Measurements from ENCODE around the gene TYW5. TPM values are rescaled to one million over a fixed set of nuclear protein-coding genes. Genes with fewer than 3 reads are reported as not detected.

Gene TYW5
- total RNA-seq, 3 donors from 2014 or later (not counting 1 experiment from before 2014, with no cell fraction given): 15.9 to 17.4 (median 16.9) TPM

DNA sequence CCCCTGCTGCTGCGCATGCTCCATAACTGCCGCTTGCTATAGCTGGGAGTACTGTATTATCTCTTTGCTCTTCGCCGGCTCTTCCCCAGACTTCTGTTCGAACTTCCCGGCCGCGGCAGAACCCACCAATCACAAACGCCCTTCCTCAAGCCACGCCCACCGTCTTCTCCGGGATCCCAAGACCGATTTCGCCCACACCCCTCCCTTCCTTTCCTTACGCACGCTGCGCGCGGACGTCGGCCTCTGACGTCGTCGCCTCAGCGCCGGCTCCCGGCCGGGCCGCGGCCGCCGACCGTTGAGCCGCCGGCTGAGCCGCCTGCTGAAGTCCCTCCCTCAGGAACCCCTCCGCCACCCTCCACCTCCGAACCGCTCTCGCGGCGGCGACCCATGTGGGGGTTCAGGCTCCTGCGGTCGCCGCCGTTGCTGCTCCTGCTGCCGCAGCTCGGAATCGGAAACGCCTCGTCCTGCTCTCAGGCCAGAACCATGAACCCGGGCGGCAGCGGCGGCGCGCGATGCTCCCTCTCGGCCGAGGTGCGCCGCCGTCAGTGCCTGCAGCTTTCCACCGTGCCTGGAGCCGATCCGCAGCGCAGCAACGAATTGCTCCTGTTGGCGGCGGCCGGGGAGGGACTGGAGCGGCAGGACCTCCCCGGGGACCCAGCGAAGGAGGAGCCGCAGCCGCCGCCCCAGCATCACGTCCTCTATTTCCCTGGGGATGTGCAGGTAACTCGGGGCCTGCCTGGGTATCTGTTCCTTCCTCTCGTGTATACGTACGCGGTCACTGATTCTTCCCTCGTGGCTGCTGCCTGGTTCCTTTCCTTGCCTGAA lies 44.0 kb downstream of the TYW5 start, which contains the start of gene C2orf69:
Gene C2orf69, plus strand, starts transcription at position 242 of the 825 bp plus-strand sequence. Its CDS starts 146 bp downstream, at position 388.
- WGBS (ENCODE audit: insufficient coverage): under 1% methylated on average over 85 of the region's 85 CpGs
- Histone ChIP-seq H3K9me3 (ENCODE audit: control insufficient read depth, insufficient read depth, low read length) (no peaks in the 10 kb centered on the region), H3K36me3 (ENCODE audit: control insufficient read depth, insufficient read depth, low read length) (no peaks in the 10 kb centered on the region), H3K4me1 (ENCODE audit: control insufficient read depth, insufficient read depth, low read length) (peaks cover 13% of the 10 kb centered on the region), H3K27me3 (ENCODE audit: control insufficient read depth, insufficient read depth, low read length) (no peaks in the 10 kb centered on the region), H3K4me3 (ENCODE audit: low read length) (peak within 1 kb of the TSS; percentile 85), H3K27ac (ENCODE audit: low read length) (peak within 1 kb of the TSS; percentile 95)
- TF ChIP-seq, protein P1, sequence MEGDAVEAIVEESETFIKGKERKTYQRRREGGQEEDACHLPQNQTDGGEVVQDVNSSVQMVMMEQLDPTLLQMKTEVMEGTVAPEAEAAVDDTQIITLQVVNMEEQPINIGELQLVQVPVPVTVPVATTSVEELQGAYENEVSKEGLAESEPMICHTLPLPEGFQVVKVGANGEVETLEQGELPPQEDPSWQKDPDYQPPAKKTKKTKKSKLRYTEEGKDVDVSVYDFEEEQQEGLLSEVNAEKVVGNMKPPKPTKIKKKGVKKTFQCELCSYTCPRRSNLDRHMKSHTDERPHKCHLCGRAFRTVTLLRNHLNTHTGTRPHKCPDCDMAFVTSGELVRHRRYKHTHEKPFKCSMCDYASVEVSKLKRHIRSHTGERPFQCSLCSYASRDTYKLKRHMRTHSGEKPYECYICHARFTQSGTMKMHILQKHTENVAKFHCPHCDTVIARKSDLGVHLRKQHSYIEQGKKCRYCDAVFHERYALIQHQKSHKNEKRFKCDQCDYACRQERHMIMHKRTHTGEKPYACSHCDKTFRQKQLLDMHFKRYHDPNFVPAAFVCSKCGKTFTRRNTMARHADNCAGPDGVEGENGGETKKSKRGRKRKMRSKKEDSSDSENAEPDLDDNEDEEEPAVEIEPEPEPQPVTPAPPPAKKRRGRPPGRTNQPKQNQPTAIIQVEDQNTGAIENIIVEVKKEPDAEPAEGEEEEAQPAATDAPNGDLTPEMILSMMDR (IDR thresholded peaks at IDR 0.05): no peak
- peak; percentile 81 to 96 for DNase-seq
- Mint-ChIP-seq H3K9me3 (no peaks in the 10 kb centered on the region), H3K36me3 (no peaks in the 10 kb centered on the region), H3K4me3 (peak within 1 kb of the TSS; percentile 99), H3K27me3 (ENCODE audit: low read depth in 2 of 2) (peaks cover 2 to 7% of the 10 kb centered on the region in 2 donors), H3K4me1 (peaks cover 33 to 37% of the 10 kb centered on the region in 2 donors), H3K27ac (peak within 1 kb of the TSS; percentile 91 to 93)
- peak; percentile 86 to 93 (median 91) for ATAC-seq
- intact Hi-C loops (cut with micrococcal nuclease): no loop called here

DNA sequence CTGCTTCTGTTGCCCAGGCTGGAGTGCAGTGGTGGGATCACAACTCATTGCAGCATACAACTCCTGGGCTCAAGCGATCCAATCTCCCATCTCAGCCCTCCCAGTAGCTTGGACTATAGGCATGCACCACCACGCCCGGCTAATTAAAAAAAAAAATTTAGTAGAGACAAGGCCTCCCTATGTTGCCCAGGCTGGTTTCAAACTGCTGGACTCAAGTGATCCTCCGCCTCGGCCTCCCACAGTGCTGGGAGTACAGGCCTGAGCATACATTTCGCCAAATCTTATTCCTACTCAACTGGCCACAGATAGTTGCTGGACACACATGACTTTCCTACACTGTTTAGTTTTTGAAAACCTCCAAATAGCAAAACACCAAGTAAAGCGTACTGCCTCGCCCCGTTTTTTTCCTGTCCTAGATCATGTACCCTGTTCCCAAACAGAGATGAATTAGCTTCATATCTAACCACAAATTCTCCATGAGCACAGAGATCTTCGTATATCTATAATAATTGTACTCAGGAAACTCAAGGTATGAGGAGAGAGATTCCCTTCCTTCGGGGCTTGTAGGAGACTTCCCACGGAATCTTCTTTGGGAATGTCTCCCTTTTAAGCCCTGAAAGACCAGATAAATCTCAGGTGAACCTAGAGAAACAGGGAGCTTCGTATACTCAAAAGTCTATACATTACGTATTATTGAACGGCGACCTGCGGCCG lies 44.8 kb downstream of the TYW5 start:
- Histone ChIP-seq H3K27ac (ENCODE audit: low read length) (peak overlapping the region; percentile 95), H3K4me3 (ENCODE audit: low read length) (peak overlapping the region; percentile 85), H3K4me1 (ENCODE audit: control insufficient read depth, insufficient read depth, low read length) (peaks cover 13% of the 10 kb centered on the region), H3K9me3 (ENCODE audit: control insufficient read depth, insufficient read depth, low read length) (no peaks in the 10 kb centered on the region), H3K27me3 (ENCODE audit: control insufficient read depth, insufficient read depth, low read length) (no peaks in the 10 kb centered on the region), H3K36me3 (ENCODE audit: control insufficient read depth, insufficient read depth, low read length) (no peaks in the 10 kb centered on the region)
- 41% methylated on average over 17 of the region's 18 CpGs for WGBS (ENCODE audit: insufficient coverage)
- Mint-ChIP-seq H3K4me1 (peaks cover 31 to 33% of the 10 kb centered on the region in 2 donors), H3K27me3 (ENCODE audit: low read depth in 2 of 2) (peaks cover 2 to 7% of the 10 kb centered on the region in 2 donors), H3K27ac (peak overlapping the region; percentile 91 to 93), H3K9me3 (no peaks in the 10 kb centered on the region), H3K36me3 (no peaks in the 10 kb centered on the region), H3K4me3 (peak overlapping the region; percentile 99)
- no peak for ATAC-seq
- intact Hi-C loops (cut with micrococcal nuclease): no loop called here
- DNase-seq: no peak
- TF ChIP-seq, protein P1 (IDR thresholded peaks at IDR 0.05): no peak

DNA sequence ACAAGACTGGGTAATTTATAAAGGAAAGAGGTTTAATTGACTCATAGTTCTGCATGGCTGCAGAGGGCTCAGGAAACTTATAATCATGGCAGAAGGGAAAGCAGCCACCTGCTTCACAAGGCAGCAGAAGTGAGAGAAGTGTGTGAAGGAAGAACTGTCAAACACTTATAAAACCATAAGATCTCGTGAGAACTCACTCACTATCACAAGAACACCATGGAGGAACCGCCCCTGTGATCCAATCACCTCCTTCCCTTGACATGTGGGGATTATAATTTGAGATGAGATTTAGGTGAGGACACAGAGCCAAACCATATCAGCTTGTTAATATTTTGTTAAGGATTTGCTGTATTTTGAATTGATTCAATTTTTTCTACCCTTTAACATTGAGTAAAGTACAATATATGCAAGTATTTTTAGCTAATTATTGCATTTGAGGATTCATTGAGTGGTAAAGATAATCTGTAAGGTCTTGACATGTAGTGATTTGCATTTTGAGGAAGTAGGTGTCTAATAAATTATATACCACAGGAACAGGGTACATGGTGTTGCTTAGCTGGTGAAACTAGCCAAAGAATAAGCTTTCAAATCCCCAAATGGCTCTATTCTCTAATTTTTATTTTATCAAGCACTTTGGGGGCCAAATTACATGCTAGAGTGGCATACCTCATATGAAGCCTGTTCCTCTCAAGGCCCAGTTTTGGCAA lies 48.1 kb downstream of the TYW5 start:
- TF ChIP-seq, protein P1 (IDR thresholded peaks at IDR 0.05): no peak
- Mint-ChIP-seq H3K27ac (no peak overlapping the region), H3K27me3 (ENCODE audit: low read depth in 2 of 2) (peaks cover 7 to 9% of the 10 kb centered on the region in 2 donors), H3K9me3 (no peaks in the 10 kb centered on the region), H3K4me3 (no peak overlapping the region), H3K4me1 (peaks cover 16% of the 10 kb centered on the region in 2 donors), H3K36me3 (no peaks in the 10 kb centered on the region)
- Histone ChIP-seq H3K36me3 (ENCODE audit: control insufficient read depth, insufficient read depth, low read length) (no peaks in the 10 kb centered on the region), H3K4me3 (ENCODE audit: low read length) (no peak overlapping the region), H3K27ac (ENCODE audit: low read length) (no peak overlapping the region), H3K27me3 (ENCODE audit: control insufficient read depth, insufficient read depth, low read length) (no peaks in the 10 kb centered on the region), H3K4me1 (ENCODE audit: control insufficient read depth, insufficient read depth, low read length) (peaks cover 6% of the 10 kb centered on the region), H3K9me3 (ENCODE audit: control insufficient read depth, insufficient read depth, low read length) (no peaks in the 10 kb centered on the region)
- intact Hi-C loops (cut with micrococcal nuclease): no loop called here
- DNase-seq: no peak
- WGBS (ENCODE audit: insufficient coverage): no CpG with 5 or more reads among the region's 2 CpGs
- ATAC-seq: no peak

All from natural killer cell (primary cell).